Activated CD4-positive, CD25-positive, alpha-beta regulatory T cell (primary cell): ENCODE data around the gene GAMT.
A peak's percentile ranks its signal among the peaks of the same experiment; 100 is the strongest.

Source experiments
- DNase-seq, 4 experiments: peaks; one replicate each; lab custom pipeline; 2025; lab: John Stamatoyannopoulos, UW

The GAMT gene

GRCh38 chr19:1418951-1419738 lies 17.8 kb upstream of the GAMT start:
- no peak for DNase-seq

DNA sequence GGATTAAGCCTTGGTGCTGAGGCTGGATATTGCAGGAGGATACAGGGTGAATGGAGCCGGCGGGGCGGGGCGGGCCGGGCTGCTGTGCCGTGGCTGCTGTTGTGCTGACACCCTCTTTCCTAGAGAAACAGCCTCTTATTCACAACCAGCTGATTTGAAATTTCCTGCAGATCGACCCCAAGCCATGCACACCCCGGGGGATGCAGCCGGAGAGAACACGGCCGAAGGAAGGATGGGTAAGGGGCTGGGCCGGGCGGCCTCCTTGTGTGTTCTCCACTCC lies 17.1 kb upstream of the GAMT start:
- DNase-seq, result no peak

DNA sequence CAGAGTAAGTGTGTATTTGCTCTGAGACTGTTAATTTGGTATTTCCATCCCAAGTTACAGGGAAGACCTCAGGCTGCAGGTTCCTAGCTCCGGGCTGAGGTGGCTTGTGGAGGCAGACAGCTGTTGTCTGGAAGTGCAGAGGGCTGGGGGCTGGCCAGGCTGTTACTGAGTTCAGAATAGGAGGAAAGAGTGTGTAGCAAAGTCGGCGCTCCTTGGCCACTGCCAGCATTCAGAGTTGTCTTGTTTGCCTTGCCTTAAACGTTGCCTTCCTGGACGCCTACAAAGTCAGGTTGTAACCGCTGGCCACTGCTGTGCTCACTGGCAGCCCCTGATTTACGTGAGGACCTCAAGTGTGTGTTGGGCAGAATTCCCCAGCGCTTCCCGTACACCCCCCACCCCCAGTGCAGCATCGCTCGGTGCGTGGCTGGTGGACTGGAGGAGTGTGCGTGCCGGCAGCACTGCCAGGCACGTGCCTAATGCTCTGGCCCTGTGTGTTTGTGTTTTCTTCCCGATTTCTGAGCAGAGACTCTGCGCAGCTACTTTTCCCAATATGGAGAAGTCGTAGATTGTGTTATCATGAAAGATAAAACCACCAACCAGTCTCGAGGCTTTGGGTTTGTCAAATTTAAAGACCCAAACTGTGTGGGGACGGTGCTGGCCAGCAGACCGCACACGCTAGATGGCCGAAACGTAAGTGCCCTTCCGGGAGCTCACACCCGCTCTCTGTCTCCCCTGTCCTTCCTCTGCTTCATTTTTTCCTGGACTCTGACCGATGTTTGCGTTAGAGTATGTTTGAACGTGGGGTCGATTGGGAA lies 16.5 kb upstream of the GAMT start:
- no peak for DNase-seq

GRCh38 chr19:1417145-1417544 lies 15.8 kb upstream of the GAMT start:
- DNase-seq, result no peak

DNA sequence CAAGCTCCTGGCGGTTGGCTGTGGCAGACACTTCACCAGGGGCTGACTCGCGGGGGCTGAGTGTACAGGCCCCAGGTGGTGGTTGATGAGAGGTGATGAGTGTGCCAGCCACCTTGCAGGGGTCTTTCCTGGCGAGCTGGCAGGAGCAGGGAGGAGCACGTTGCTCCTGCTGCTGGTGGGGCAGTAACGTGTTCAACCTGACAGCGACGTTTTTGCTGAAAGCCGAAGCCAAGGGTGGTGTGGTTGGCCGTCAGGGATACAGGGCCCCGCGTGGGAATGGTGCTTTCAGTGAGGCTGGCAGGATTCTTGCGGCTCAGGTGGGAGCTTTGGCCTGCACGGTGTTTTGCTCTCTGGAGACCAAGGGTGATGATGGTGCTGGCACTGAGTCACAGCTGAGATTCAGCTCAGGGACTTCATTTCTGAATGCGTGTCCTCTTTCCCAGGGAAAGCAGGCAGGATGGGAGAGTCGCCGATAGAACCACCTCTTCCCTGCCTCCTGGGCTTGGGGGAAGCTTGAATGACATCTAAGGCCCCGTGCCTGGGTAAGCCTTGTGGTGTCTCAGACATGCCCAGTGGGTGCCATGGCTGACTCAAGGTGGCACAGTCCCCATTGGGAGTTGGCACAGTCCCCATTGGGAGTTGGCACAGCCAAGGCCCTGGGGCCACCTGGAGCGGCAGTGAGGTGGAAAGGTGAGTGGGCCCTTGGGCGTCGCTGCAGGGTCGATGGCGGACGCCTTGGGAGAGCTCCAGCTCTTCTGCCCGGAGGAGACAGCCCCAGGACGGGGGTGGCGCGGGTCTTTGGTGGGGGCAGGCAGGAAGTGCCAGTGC lies 14.9 kb upstream of the GAMT start:
- no peak for DNase-seq

- no peak for DNase-seq
These were observed 11.9 kb upstream of the GAMT start for GRCh38 chr19:1412995-1413800.

- DNase-seq, result no peak
These were observed 11.1 kb upstream of the GAMT start for GRCh38 chr19:1412323-1412923.

GRCh38 chr19:1411255-1412191 lies 10.2 kb upstream of the GAMT start:
- no peak for DNase-seq

- DNase-seq, result no peak
These were observed 9.4 kb upstream of the GAMT start for GRCh38 chr19:1410789-1411188.

- no peak for DNase-seq
These were observed 8.9 kb upstream of the GAMT start for GRCh38 chr19:1410136-1410786.

DNA sequence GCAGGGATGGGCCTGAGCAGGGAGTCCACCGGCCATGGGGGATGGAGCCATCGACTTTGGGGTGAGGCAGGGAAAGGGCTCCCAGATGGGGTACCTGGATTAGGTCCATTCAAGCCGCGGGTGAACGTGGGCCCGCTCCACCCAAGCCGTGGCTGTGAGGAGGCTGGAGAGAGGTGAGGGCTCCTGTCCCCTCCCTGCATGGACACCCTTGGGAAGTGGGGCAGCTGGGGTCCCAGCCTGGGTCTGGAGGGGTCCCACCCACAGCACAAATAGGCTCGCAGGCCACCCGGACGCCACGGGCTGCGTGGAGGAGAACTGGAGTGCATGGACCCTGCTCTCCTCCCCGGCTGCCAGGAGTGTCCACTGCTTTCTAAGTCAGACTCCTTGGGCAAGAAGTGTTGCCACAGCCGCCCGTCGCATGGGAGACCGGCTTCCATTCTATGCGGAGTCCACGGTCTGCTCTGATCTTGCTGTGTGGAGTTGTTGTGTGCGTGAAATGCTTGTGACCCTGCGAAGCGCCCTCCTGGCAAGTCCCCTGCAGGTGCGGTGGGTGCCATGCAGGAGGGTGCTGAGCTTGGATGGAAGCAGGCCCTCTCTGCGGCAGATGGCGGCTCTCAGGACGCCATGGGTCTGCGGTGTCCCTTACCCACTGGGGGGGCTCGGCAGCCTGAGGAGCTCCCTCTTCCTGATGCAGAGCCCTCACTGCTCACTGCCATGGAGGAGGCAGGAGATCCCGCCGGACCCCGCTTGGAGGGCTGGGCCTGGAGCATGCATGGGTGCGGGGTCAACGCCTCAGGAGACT lies 8.1 kb upstream of the GAMT start:
- no peak for DNase-seq

DNA sequence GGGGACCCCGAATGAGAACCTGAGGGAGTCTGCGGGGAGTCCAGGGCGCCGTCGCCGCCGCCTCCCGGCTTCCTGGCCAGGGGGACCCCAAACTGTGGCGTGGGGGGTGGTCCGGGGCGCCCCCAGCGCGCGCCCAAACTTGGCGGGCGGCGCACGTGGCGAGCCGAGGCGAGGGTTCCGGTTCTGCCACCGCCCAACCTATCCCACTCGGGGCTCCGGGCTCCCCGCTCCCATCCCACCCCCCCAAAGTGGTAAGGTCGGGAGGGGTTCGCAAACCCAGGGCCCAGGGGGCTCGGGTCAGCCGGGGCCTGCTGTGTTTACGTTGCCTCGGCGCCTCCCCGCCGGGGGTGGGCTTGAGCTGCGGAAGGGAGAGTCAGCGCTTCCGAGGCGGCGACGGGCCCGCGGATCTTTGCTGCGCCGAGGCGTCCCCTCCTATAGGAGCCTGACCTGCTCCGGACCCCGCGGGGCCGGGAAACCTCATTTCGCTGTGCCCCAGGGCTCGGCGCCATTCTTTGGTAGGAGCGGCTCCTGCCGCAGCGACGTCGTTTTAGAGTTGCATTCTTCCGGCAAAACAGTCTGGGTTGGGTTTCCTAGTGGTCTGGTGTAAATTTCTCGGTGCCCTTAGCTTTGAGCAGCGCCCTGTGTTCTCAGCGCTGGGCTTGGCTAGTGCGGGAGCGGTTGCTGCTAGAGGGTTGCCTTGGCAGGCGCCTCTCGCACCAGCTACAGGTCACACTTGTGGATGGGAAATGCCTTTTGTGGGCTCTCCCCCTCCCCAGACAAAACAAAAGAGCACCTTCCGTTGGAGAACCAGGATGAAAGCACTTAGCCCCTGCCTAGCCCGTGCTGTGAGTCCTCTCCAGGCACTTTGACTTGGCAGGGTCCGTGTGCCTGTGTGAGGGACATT lies 7.2 kb upstream of the GAMT start:
- peak in 3 of 4 experiments; percentile 19 to 49 (median 35) for DNase-seq

DNA sequence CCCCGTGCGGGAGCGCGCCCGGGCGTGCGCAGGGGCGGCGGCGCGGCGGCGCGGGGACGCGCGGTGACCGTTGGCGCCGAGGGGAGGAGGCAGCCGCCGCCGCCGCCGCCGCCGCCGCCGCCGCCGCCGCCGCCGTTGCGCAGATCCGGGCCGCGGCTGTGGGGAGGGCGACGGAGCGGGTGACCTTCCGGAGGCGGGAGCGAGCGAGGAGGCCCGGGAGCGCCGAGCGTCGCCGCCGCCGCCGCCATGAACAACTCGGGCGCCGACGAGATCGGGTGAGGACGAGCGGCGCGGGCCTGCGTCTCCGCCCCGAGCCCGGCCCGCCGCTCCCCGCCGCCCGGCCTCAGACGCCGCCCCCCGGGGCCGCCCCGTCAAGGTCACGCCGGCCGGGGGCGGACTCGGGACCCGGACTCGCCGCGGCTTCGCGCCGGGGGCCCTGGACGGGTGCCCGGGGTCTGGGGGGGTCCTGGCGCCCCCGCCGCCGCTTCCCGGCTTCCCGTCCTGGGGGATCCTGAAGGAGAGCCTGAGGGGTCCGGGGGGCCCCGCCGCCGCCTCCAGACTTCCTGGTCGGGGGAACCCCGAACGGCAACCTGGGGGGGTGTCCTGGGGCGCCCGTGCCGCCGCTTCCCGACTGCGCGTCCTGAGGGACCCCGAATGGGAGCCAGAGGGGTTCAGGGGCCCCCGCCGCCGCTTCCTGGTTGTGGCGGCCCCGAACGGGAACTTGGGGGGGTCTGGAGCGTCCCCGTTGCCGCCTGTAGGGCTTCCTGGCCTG lies 6.4 kb upstream of the GAMT start, which contains the start of gene DAZAP1:
Gene DAZAP1 (plus strand): TSS at position 59 of the 772 bp plus-strand sequence. CDS start 188 bp downstream, at position 247.
- peak in 2 of 4 experiments; percentile 47 to 54 for DNase-seq

GRCh38 chr19:1406774-1407527 lies 5.6 kb upstream of the GAMT start:
- peak; percentile 98 to 99 (median 99) for DNase-seq

DNA sequence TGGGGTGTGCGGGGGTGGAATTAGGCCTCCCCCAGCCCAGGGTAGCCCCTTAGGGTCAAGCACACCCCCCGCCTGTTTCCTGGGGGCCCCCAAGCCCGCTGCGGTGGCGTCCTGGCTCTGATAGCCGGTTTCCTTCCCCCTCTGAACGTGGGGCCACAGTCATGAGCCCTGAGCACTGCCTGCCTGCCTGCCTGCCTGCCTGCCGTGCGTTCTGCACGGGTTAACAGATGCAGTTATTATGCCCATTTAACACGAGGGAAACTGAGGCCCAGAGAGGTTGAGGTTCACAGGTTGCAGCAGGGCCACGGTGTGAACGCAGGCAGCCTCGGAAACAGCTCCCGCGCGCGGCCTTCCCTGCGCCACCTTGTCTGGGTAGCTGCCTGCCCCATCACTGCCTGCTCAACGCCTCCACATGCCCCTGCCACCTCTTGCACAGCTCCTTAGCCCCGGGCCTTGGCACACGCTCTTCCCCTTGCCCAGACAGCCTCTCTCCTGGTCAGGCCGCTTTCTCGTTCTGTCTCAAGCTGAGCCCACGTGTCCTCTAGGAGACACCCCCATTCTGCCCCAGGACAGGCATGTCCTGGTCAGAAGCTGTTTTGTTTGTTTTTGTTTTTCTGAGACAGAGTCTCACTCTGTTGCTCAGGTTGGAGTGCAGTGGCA lies 1.2 kb upstream of the GAMT start:
- no peak for DNase-seq

GRCh38 chr19:1401889-1402217 lies 511 bp upstream of the GAMT start:
- DNase-seq, result no peak
